Neural progenitor cell (in vitro differentiated cells): ENCODE results near the gene DDAH1.

Source experiments
- EZH2 ChIP-seq: fragments of 200-600 bp; sonication (generic); IDR thresholded peaks from 2 replicates; pipeline ENCODE4 v1.6.1; 2017; ENCODE audit warnings: antibody characterized with exemption, mild to moderate bottlenecking, moderate library complexity
- TF ChIP-seq, protein P1 (sequence below): fragments of 200-600 bp; sonication (generic); IDR thresholded peaks from 2 replicates; pipeline ENCODE4 v1.5.1; 2017; ENCODE audit warnings: antibody characterized with exemption, mild to moderate bottlenecking

DNA sequence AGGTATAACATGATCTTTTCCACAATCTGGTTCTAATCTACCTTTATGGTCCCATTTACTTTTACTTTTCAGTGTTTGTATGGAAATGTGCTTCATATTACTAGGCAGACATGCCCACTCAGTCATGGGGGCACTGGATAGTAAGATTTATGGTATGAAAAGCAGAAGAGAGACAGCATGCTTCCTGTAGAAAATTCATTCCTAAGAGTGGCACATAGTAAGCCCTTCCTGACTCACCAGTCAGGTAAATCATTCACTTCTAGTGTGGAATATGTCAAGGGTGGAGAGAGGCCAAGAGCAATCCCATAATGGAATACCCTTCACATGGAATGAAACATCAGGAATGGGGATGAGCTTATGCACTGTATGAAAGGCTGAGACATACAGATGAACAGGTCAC is 139.0 kb downstream of the DDAH1 start:
- TF ChIP-seq, protein P1, sequence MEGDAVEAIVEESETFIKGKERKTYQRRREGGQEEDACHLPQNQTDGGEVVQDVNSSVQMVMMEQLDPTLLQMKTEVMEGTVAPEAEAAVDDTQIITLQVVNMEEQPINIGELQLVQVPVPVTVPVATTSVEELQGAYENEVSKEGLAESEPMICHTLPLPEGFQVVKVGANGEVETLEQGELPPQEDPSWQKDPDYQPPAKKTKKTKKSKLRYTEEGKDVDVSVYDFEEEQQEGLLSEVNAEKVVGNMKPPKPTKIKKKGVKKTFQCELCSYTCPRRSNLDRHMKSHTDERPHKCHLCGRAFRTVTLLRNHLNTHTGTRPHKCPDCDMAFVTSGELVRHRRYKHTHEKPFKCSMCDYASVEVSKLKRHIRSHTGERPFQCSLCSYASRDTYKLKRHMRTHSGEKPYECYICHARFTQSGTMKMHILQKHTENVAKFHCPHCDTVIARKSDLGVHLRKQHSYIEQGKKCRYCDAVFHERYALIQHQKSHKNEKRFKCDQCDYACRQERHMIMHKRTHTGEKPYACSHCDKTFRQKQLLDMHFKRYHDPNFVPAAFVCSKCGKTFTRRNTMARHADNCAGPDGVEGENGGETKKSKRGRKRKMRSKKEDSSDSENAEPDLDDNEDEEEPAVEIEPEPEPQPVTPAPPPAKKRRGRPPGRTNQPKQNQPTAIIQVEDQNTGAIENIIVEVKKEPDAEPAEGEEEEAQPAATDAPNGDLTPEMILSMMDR, result no peak
- no peak for TF ChIP-seq EZH2
